ENCODE data around the gene FGD3.

DNA sequence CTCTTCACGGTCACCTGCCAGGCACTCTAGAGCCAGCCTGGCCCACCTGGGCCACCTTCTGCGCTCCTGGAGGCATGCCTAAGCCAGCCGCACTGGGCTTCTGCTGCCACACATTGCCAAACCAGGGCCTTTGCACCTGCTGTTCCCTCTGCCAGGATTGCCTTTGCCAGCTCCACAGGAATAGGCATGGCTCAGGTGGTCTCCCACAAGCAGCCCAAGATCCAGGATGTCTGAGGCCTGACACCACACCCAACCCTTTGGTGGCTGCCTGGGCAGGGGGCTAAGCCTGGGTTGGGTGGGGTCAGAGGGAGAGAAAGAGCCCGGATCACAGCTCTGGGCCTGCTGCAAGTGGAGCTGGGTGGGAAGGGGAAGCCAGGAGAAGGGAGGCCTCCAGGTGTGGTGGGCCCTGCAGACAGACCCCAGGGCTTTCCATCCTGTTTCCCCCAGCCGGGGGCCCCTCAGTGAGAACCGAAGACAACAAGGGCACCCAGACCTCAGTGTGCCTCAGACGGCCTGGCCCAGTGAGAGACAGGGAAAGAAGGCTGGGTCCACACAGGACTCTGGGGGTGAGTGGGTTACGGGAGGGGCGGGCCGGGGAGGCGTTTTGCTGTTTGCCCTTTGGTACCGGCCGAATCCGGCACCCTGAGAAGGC is 110.5 kb downstream of the FGD3 start:
- TF ChIP-seq, protein P1, sequence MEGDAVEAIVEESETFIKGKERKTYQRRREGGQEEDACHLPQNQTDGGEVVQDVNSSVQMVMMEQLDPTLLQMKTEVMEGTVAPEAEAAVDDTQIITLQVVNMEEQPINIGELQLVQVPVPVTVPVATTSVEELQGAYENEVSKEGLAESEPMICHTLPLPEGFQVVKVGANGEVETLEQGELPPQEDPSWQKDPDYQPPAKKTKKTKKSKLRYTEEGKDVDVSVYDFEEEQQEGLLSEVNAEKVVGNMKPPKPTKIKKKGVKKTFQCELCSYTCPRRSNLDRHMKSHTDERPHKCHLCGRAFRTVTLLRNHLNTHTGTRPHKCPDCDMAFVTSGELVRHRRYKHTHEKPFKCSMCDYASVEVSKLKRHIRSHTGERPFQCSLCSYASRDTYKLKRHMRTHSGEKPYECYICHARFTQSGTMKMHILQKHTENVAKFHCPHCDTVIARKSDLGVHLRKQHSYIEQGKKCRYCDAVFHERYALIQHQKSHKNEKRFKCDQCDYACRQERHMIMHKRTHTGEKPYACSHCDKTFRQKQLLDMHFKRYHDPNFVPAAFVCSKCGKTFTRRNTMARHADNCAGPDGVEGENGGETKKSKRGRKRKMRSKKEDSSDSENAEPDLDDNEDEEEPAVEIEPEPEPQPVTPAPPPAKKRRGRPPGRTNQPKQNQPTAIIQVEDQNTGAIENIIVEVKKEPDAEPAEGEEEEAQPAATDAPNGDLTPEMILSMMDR (optimal IDR thresholded peaks at IDR 0.05 in 1 of 3, IDR thresholded peaks at IDR 0.05 in 1 of 3, conservative IDR thresholded peaks at IDR 0.05 in 1 of 3; ENCODE audit: extremely low read depth in 1 of 3, insufficient read depth in 2 of 3, low read length in 3 of 3): no peak
- TF ChIP-seq EZH2 (IDR thresholded peaks at IDR 0.05; ENCODE audit: low read length): no peak

All from keratinocyte (primary cell).